ENCODE measurements around the gene PGS1.
A peak's percentile ranks its signal among the peaks of the same experiment; 100 is the strongest.

PGS1 gene

DNA sequence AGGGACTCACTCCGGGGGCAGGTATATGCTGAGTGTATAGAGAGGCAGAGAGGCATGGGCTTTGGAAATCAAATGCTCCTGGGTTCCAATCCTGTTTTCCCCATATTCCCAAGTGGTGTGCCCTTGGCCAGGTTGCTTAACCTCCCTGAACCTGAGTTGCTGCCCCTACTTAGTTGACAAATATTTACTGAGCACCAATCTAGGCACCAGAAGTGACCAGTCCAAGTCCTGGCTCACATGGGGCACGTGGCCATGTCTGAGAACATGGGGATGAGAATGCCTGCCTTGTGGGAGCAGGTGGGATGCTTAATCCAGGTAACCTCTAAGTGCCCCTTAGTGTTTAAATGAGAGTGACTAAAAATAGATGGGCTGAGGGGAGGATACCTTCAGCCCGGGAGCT is 22.7 kb upstream of the PGS1 start:
- no peak overlapping the region for H3K4me3 ChIP-seq (ENCODE audit: control insufficient read depth, low read depth, low read length)
- TF ChIP-seq, protein P1, sequence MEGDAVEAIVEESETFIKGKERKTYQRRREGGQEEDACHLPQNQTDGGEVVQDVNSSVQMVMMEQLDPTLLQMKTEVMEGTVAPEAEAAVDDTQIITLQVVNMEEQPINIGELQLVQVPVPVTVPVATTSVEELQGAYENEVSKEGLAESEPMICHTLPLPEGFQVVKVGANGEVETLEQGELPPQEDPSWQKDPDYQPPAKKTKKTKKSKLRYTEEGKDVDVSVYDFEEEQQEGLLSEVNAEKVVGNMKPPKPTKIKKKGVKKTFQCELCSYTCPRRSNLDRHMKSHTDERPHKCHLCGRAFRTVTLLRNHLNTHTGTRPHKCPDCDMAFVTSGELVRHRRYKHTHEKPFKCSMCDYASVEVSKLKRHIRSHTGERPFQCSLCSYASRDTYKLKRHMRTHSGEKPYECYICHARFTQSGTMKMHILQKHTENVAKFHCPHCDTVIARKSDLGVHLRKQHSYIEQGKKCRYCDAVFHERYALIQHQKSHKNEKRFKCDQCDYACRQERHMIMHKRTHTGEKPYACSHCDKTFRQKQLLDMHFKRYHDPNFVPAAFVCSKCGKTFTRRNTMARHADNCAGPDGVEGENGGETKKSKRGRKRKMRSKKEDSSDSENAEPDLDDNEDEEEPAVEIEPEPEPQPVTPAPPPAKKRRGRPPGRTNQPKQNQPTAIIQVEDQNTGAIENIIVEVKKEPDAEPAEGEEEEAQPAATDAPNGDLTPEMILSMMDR (IDR thresholded peaks at IDR 0.05; ENCODE audit: control insufficient read depth, insufficient read depth, low read depth, low read length, missing control alignments): no peak
- no peak for DNase-seq (ENCODE audit: low read depth)

DNA sequence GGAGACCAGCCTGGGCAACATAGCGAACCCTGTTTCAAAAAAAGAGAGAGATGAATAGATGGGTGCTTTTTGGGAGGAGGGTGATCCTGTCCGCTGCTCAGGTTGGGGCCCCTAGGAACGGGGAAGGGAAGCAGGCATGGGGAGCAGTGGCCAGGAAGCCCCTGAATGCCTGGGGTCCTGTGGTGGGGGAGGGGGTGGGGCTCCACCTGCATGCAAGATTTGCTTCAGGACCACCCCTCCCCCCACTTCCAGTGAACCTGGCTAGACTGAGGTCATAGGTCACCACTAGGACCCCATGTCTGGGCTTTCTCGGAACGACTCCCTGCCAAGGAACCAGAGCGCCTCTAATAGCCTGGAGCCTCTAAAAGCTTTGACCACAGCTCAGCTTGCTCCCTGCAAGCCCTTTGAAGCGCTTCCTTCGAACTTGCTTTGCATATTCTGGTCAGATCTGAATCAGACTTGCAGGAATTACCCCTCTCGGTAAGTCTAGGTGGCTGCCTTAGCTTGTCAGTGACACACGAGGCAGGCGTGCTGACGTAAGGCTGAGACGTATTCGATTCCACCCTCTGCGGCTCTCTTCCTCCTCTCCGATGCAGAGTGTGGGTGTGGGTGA is 22.2 kb upstream of the PGS1 start:
- peak overlapping the region; percentile 17 for H3K4me3 ChIP-seq (ENCODE audit: control insufficient read depth, low read depth, low read length)
- DNase-seq (ENCODE audit: low read depth): no peak
- TF ChIP-seq, protein P1 (IDR thresholded peaks at IDR 0.05; ENCODE audit: control insufficient read depth, insufficient read depth, low read depth, low read length, missing control alignments): no peak

DNA sequence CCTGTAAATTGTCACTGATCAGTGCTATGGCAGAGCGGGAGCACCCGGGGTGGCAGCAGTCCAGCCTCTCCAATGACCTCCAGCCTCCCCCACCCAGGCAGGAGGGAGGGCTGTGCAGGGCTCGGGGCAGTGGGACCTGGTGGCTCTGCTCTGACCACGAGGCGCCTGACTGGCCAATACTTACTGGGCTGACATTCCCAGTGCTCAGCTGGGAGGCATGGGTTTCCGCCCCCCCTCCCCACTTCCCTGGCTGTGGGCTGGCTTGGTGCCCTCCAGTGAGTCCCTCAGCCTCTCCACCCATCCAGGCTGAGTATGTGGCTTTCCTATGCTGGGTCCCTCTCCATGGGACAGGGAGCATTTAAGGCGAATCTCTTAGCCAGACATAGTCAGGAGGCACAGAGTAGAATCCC is 21.3 kb upstream of the PGS1 start:
- no peak for DNase-seq (ENCODE audit: low read depth)
- TF ChIP-seq, protein P1 (IDR thresholded peaks at IDR 0.05; ENCODE audit: control insufficient read depth, insufficient read depth, low read depth, low read length, missing control alignments): no peak
- peak overlapping the region; percentile 83 for H3K4me3 ChIP-seq (ENCODE audit: control insufficient read depth, low read depth, low read length)

DNA sequence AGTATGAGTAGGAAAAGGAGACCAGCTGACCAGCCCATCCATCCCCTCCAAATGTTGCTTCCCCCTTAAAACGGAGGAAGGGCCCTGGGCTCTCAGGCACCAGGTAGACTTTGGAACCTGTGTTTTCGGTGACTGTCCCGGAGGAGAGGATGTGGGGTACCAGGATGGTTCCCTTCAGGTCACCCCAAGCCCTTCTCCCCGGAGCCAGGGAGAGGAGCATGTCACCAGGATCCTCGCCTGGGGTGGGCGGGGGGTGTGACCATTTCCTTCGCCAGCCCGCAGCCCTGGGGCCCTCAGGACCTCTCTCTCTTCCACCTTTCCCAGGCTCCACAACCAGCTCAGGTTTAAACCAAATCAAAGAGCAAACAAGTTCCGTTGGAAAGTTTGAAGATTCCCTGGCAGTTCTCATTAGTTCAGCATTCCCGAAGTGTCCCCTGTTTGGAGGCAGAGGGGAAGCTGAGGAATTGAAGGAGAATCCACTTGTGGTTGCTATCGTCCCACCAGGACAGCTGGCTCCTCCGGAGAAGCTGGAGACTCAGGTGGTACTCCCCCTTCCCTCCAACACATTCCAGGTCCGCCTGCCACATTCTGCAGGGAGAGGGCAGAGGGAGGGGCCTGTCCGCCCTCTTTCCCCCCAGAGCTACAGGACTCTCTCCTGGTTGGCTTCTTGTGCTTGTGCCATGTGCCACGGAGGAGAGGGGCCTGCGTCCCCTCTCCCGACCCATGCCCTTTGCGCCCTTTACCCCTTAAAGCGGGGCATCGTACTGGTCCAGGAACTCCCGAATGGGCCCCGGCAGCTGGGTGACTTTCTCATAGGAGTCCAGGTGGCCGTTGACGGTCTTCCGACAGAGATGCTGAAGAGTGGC is 20.5 kb upstream of the PGS1 start:
- DNase-seq (ENCODE audit: low read depth): no peak
- TF ChIP-seq, protein P1 (IDR thresholded peaks at IDR 0.05; ENCODE audit: control insufficient read depth, insufficient read depth, low read depth, low read length, missing control alignments): no peak
- H3K4me3 ChIP-seq (ENCODE audit: control insufficient read depth, low read depth, low read length): peak overlapping the region; percentile 83

DNA sequence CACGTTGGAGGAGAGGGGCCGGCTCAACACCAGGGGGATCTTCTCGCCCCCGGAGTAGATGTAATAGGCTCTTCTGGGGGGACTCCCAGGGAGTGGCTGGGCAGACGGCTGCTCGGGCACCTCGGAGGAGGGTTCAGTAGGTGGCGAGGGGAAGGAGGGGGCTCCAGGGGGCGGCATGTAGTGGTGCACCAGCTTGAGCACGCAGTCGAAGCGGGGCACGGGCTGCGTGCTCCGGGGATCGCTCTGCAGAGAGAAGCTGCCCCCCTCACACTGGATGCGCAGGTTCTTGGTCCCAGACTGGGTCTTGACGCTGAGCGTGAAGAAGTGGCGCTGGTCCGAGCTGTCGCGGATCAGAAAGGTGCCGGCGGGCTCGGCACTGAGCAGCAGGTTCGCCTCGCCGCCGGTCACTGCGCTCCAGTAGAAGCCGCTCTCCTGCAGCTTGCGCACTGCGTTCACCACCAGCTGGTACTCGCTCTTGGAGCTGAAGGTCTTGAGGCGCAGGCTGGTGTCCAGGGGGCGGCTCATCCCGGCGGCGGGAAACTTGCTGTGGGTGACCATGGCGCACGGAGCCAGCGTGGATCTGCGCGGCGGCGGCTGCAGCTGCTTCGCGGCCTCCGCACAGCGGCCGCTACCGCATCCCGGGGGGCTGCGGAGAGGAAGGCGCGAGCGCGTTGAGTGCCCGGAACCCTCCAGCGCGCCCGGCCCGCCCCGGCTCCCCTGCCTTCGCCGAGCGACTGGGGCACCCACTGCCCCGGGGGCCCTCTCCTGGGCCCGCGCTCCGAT is 19.7 kb upstream of the PGS1 start:
- H3K4me3 ChIP-seq (ENCODE audit: control insufficient read depth, low read depth, low read length): peak overlapping the region; percentile 83
- TF ChIP-seq, protein P1 (IDR thresholded peaks at IDR 0.05; ENCODE audit: control insufficient read depth, insufficient read depth, low read depth, low read length, missing control alignments): no peak
- no peak for DNase-seq (ENCODE audit: low read depth)

DNA sequence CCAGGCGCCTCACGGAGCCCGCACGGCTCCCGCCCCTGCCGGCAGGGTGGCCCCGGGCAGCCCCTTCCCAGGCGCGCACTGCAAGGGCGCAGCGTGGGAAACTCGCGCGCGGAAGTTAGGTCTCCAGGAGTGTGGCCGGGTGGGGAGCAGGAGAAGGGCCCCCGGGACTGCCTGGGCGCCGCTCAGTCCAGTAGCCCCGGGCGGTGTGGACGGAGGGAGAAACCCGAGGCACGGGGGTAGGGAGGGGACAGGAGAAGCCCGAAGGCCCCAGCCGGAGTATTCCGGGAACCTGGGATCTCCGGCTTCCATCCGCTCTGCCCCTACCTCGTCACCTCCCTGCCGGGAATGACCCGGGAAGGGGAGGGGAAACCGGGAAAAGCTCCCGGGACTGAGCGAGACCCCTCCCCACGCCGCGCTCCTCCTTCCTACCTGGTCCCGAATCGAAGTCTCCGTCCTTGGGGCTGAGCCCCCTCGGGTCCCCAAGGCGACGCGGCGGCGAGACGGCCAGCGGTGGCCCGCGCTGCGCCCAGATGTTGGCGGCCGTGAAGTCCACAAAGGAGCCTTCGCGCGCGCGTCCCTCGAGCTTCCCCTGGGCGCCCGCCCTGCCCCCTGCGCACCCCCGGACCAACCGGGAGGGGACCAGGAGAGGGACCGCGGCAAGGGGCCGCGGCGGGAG is 19.0 kb upstream of the PGS1 start:
- no peak for DNase-seq (ENCODE audit: low read depth)

More for the DNA sequence above, 19.0 kb upstream of the PGS1 start:
- H3K4me3 ChIP-seq (ENCODE audit: control insufficient read depth, low read depth, low read length): peak overlapping the region; percentile 83
- TF ChIP-seq, protein P1 (IDR thresholded peaks at IDR 0.05; ENCODE audit: control insufficient read depth, insufficient read depth, low read depth, low read length, missing control alignments): no peak
